Keratinocyte (primary cell): ENCODE measurements around the gene LMBR1. TPM values are rescaled to one million over a fixed set of nuclear protein-coding genes. Genes with fewer than 3 reads are reported as not detected.

Experiments used
- DNase-seq: peaks from one replicate; pipeline ENCODE4 v3.0.0-alpha.2; 2011; ENCODE audit warnings: low read depth, missing footprints, low spot score
- FAIRE-seq: peaks from 2 replicates; lab custom pipeline; 2011; peaks lifted over from hg19 to GRCh38; lab: Jason Lieb, UNC
- H2AFZ ChIP-seq: 2 replicates; pipeline ENCODE4 v1.6.0; 2012; ENCODE audit warnings: low read length, control low read depth, inconsistent platforms; ENCODE audit not compliant: control insufficient read depth
- H3K27ac ChIP-seq: 2 replicates; pipeline ENCODE4 v1.5.1; 2011; ENCODE audit warnings: low read length; ENCODE audit not compliant: control insufficient read depth, insufficient read depth
- H3K27me3 ChIP-seq: 3 replicates; pipeline ENCODE4 v1.6.0; 2011; ENCODE audit warnings: low read length; ENCODE audit not compliant: control insufficient read depth, insufficient read depth; ENCODE audit errors: extremely low read depth
- H3K36me3 ChIP-seq, 2 experiments: 2 replicates in 1 of 2; 3 replicates in 1 of 2; pipeline ENCODE4 v1.5.1; 2011; ENCODE audit warnings: low read length in 2 of 2, mild to moderate bottlenecking in 1 of 2; ENCODE audit not compliant: control insufficient read depth in 2 of 2, insufficient read depth in 2 of 2; ENCODE audit errors: extremely low read depth in 1 of 2
- H3K4me1 ChIP-seq: 3 replicates; pipeline ENCODE4 v1.5.1; 2011; ENCODE audit warnings: low read length; ENCODE audit not compliant: control insufficient read depth, insufficient read depth; ENCODE audit errors: extremely low read depth
- H3K4me2 ChIP-seq: 3 replicates; pipeline ENCODE4 v1.6.0; 2011; ENCODE audit warnings: low read depth, low read length; ENCODE audit not compliant: control insufficient read depth, insufficient read depth; ENCODE audit errors: extremely low read depth
- H3K4me3 ChIP-seq, 3 experiments: fragments of 200-600 bp in 1 of 3; sonication (generic) in 1 of 3; 2 replicates in 2 of 3; 3 replicates in 1 of 3; pipeline ENCODE4 v1.5.1; 2011 to 2016; ENCODE audit warnings: low read length in 3 of 3, mild to moderate bottlenecking in 3 of 3, control low read depth in 2 of 3, inconsistent platforms in 1 of 3, low read depth in 1 of 3, mixed read lengths in 1 of 3, mixed run types in 1 of 3, moderate library complexity in 1 of 3; ENCODE audit not compliant: control insufficient read depth in 2 of 3, insufficient read depth in 2 of 3; ENCODE audit errors: extremely low read depth in 1 of 3
- H3K79me2 ChIP-seq: 2 replicates; pipeline ENCODE4 v1.6.0; 2012; ENCODE audit warnings: low read length; ENCODE audit not compliant: control insufficient read depth, insufficient read depth
- H3K9ac ChIP-seq: 3 replicates; pipeline ENCODE4 v1.6.0; 2011; ENCODE audit warnings: low read length; ENCODE audit not compliant: control insufficient read depth, insufficient read depth; ENCODE audit errors: extremely low read depth
- H3K9me1 ChIP-seq: 3 replicates; pipeline ENCODE4 v1.6.0; 2011; ENCODE audit warnings: low read length; ENCODE audit not compliant: control insufficient read depth, insufficient read depth; ENCODE audit errors: extremely low read depth
- H3K9me3 ChIP-seq: 2 replicates; pipeline ENCODE4 v1.5.1; 2012; ENCODE audit warnings: low read depth, low read length; ENCODE audit not compliant: control insufficient read depth
- H4K20me1 ChIP-seq: 3 replicates; pipeline ENCODE4 v1.6.0; 2011; ENCODE audit warnings: low read length; ENCODE audit not compliant: control insufficient read depth, insufficient read depth; ENCODE audit errors: extremely low read depth
- EZH2 ChIP-seq: IDR thresholded peaks from one replicate; pipeline ENCODE4 v1.6.1; 2012; ENCODE audit warnings: inconsistent platforms, mild to moderate bottlenecking, low read length, moderate library complexity
- dilution Hi-C: fragments of 300-500 bp; cut with MboI; formaldehyde crosslinking; loops from one replicate; pipeline ENCODE4 v1.7.0; 2020; ENCODE audit warnings: low sequenced_read_pairs; ENCODE audit not compliant: extremely low pct_ligation_motif_present
- polyA plus RNA-seq, 5 experiments: library from polyadenylated mRNA; depleted of rRNA in 3 of 5; stranded (reverse) in 3 of 5; stranded (forward) in 1 of 5; unstranded in 1 of 5; fragments of >200 nt; gene quantifications; 1 replicate in 1 of 5; 2 replicates in 3 of 5; 3 replicates in 1 of 5; pipeline versions ENCODE4 v1.2.1 to v1.2.3, GENCODE V29; 2011 to 2012; ENCODE audit warnings: missing spikeins in 2 of 5, low read depth in 1 of 5, low replicate concordance in 1 of 5
- TF ChIP-seq, protein P1 (sequence below), 3 experiments: IDR thresholded peaks in 1 of 3; conservative IDR thresholded peaks in 1 of 3; optimal IDR thresholded peaks in 1 of 3; 2 replicates in 2 of 3; 3 replicates in 1 of 3; pipeline versions ENCODE3 to v1.5.1; 2011; ENCODE audit warnings: low read length in 3 of 3, mild to moderate bottlenecking in 3 of 3, moderate library complexity in 2 of 3, control low read depth in 1 of 3, inconsistent platforms in 1 of 3; ENCODE audit not compliant: insufficient read depth in 2 of 3; ENCODE audit errors: extremely low read depth in 1 of 3

Gene LMBR1
- polyA plus RNA-seq, 1 donor (not counting 4 experiments of a cell fraction or from before 2014, with no cell fraction given): 30.2 TPM

DNA sequence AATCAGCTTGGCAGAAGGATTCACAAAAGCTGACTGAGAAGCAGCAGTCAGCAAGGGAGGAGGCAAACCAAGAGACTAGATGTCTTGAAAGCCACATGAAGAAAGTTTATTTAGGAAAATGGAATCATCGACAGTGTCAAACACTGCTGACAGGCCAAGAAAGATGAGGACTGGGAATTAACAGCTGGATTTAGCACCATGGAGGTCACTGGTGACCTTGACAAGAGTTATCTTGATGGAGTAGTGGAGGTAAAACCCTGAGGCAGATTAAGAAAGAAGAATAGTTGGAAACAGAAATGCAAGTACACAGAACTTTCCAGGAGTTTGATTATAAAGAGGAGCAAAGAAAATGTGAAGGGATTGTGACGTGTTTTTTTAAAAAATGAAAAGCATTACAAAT is 51.5 kb downstream of the LMBR1 start:
- H3K9me3 ChIP-seq: no peaks in the 10 kb centered on the region
- H3K4me3 ChIP-seq: no peak overlapping the region
- dilution Hi-C loops: no loop called here
- H3K27me3 ChIP-seq: no peaks in the 10 kb centered on the region
- no peak overlapping the region for H2AFZ ChIP-seq
- H3K36me3 ChIP-seq: no peaks in the 10 kb centered on the region
- no peaks in the 10 kb centered on the region for H3K9me1 ChIP-seq
- H4K20me1 ChIP-seq: no peaks in the 10 kb centered on the region
- FAIRE-seq: no peak
- no peak overlapping the region for H3K9ac ChIP-seq
- TF ChIP-seq, protein P1, sequence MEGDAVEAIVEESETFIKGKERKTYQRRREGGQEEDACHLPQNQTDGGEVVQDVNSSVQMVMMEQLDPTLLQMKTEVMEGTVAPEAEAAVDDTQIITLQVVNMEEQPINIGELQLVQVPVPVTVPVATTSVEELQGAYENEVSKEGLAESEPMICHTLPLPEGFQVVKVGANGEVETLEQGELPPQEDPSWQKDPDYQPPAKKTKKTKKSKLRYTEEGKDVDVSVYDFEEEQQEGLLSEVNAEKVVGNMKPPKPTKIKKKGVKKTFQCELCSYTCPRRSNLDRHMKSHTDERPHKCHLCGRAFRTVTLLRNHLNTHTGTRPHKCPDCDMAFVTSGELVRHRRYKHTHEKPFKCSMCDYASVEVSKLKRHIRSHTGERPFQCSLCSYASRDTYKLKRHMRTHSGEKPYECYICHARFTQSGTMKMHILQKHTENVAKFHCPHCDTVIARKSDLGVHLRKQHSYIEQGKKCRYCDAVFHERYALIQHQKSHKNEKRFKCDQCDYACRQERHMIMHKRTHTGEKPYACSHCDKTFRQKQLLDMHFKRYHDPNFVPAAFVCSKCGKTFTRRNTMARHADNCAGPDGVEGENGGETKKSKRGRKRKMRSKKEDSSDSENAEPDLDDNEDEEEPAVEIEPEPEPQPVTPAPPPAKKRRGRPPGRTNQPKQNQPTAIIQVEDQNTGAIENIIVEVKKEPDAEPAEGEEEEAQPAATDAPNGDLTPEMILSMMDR (optimal IDR thresholded peaks at IDR 0.05 in 1 of 3, IDR thresholded peaks at IDR 0.05 in 1 of 3, conservative IDR thresholded peaks at IDR 0.05 in 1 of 3; ENCODE audit: extremely low read depth in 1 of 3, insufficient read depth in 2 of 3, low read length in 3 of 3): no peak
- TF ChIP-seq EZH2: no peak
- peaks cover 28% of the 10 kb centered on the region for H3K79me2 ChIP-seq
- H3K4me1 ChIP-seq: no peaks in the 10 kb centered on the region
- no peak for DNase-seq
- no peak overlapping the region for H3K4me2 ChIP-seq
- no peak overlapping the region for H3K27ac ChIP-seq

DNA sequence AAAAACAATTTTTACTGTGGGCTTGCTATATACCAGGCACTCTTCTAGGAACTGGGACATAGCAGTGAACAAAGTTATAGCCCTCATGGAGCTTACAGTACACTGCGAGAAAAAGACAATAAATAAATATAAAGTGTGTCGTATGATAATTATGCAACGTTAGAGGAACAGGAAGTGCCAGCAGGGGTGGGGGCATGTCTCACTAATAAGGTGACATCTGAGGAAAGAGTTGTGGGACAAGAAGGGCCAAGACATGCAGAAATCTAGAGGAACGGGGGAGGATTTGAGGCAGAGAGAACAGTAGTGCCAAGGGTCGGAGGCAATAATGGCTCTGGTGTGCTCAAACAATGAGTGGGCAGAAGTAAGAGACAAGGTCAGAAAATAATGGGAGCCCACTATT is 52.8 kb downstream of the LMBR1 start:
- TF ChIP-seq, protein P1 (optimal IDR thresholded peaks at IDR 0.05 in 1 of 3, IDR thresholded peaks at IDR 0.05 in 1 of 3, conservative IDR thresholded peaks at IDR 0.05 in 1 of 3; ENCODE audit: extremely low read depth in 1 of 3, insufficient read depth in 2 of 3, low read length in 3 of 3): no peak
- no peak for TF ChIP-seq EZH2
- peaks cover 18% of the 10 kb centered on the region for H3K79me2 ChIP-seq
- no peaks in the 10 kb centered on the region for H4K20me1 ChIP-seq
- H3K9ac ChIP-seq: no peak overlapping the region
- no peaks in the 10 kb centered on the region for H3K36me3 ChIP-seq
- FAIRE-seq: no peak
- H3K4me3 ChIP-seq: no peak overlapping the region
- no peak overlapping the region for H3K4me2 ChIP-seq
- H3K27ac ChIP-seq: no peak overlapping the region
- H3K27me3 ChIP-seq: no peaks in the 10 kb centered on the region
- H2AFZ ChIP-seq: no peak overlapping the region
- dilution Hi-C loops: no loop called here
- DNase-seq: no peak
- no peaks in the 10 kb centered on the region for H3K9me1 ChIP-seq
- no peaks in the 10 kb centered on the region for H3K9me3 ChIP-seq
- H3K4me1 ChIP-seq: no peaks in the 10 kb centered on the region
